ENCODE results near the gene MCM10. TPM values are rescaled to one million over a fixed set of nuclear protein-coding genes. Genes with fewer than 3 reads are reported as not detected.
A peak's percentile ranks its signal among the peaks of the same experiment; 100 is the strongest.

Gene MCM10
- total and polyA plus RNA-seq, 9 donors = 0.20 to 1.7 (median 0.53) TPM; not detected in 2

- H3K36me3 ChIP-seq = no peaks in the 10 kb centered on the region
- H3K27ac ChIP-seq = no peak overlapping the region
- WGBS, 3 donors = 82 to 94% (median 93%) methylated on average over 11 of the region's 11 CpGs
- no peak overlapping the region for H3K4me3 ChIP-seq
- peaks cover 5% of the 10 kb centered on the region for H3K4me1 ChIP-seq (ENCODE audit: insufficient read depth)
- H3K9me3 ChIP-seq = no peaks in the 10 kb centered on the region
- intact Hi-C loops (cut with DNase I) = no loop called here
- no peaks in the 10 kb centered on the region for H3K27me3 ChIP-seq
- TF ChIP-seq EP300 (IDR thresholded peaks at IDR 0.05) = no peak
- TF ChIP-seq POLR2A (IDR thresholded peaks at IDR 0.05) = no peak
- TF ChIP-seq CTCF (IDR thresholded peaks at IDR 0.05) = no peak
- DNase-seq = no peak
Measured at GRCh38 chr10:13224210-13224995, 63.0 kb downstream of the MCM10 start.

DNA sequence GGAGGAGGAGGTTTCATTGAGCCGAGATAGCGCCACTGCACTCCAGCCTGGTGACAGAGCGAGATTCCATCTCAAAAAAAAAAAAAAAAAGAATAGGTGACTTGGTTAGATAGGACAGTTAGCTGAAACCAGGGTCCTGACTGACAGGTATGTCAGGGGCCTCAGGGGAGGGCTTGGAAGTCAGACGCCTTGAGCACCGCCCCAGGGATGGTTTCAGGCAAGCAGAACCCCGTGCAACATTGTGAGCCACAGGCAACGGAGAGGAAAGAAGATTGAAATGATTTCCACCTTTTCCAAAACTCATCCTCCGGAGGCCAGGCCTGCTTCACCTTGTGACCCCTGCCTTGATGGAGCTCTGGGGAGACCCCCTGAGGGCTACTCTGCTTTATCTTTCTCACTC is 64.2 kb downstream of the MCM10 start:
- H3K36me3 ChIP-seq = no peaks in the 10 kb centered on the region
- 92 to 97% (median 96%) methylated on average over 8 of the region's 8 CpGs for WGBS, 3 donors
- intact Hi-C loops (cut with DNase I) = no loop called here
- H3K9me3 ChIP-seq = no peaks in the 10 kb centered on the region
- no peak for DNase-seq
- TF ChIP-seq CTCF (IDR thresholded peaks at IDR 0.05) (no peak), POLR2A (IDR thresholded peaks at IDR 0.05) (no peak), EP300 (IDR thresholded peaks at IDR 0.05) (no peak)
- no peak overlapping the region for H3K4me3 ChIP-seq
- no peaks in the 10 kb centered on the region for H3K27me3 ChIP-seq
- H3K4me1 ChIP-seq (ENCODE audit: insufficient read depth) = peaks cover 5% of the 10 kb centered on the region
- H3K27ac ChIP-seq = no peak overlapping the region

- DNase-seq = no peak
- H3K27ac ChIP-seq = peak overlapping the region in 1 of 2 donors; percentile 30
- no peak overlapping the region for H3K4me3 ChIP-seq
- TF ChIP-seq POLR2A (IDR thresholded peaks at IDR 0.05) = no peak
- TF ChIP-seq CTCF (IDR thresholded peaks at IDR 0.05) = no peak
- no peak for TF ChIP-seq EP300 (IDR thresholded peaks at IDR 0.05)
- H3K36me3 ChIP-seq = no peaks in the 10 kb centered on the region
- no peaks in the 10 kb centered on the region for H3K27me3 ChIP-seq
- H3K4me1 ChIP-seq (ENCODE audit: insufficient read depth) = peaks cover 5% of the 10 kb centered on the region
- WGBS, 3 donors = 54 to 77% (median 75%) methylated on average over 5 of the region's 5 CpGs
- intact Hi-C loops (cut with DNase I) = no loop called here
- H3K9me3 ChIP-seq = no peaks in the 10 kb centered on the region
Measured at GRCh38 chr10:13227031-13227430, 65.7 kb downstream of the MCM10 start.

- no peaks in the 10 kb centered on the region for H3K36me3 ChIP-seq
- H3K4me3 ChIP-seq = no peak overlapping the region
- TF ChIP-seq POLR2A (IDR thresholded peaks at IDR 0.05) = no peak
- H3K9me3 ChIP-seq = no peaks in the 10 kb centered on the region
- intact Hi-C loops (cut with DNase I) = no loop called here
- peaks cover 5% of the 10 kb centered on the region for H3K4me1 ChIP-seq (ENCODE audit: insufficient read depth)
- H3K27ac ChIP-seq = no peak overlapping the region
- no peak for DNase-seq
- H3K27me3 ChIP-seq = no peaks in the 10 kb centered on the region
- WGBS, 3 donors = 68 to 74% (median 71%) methylated on average over 9 of the region's 9 CpGs
Measured at GRCh38 chr10:13231190-13231589, 69.8 kb downstream of the MCM10 start.

DNA sequence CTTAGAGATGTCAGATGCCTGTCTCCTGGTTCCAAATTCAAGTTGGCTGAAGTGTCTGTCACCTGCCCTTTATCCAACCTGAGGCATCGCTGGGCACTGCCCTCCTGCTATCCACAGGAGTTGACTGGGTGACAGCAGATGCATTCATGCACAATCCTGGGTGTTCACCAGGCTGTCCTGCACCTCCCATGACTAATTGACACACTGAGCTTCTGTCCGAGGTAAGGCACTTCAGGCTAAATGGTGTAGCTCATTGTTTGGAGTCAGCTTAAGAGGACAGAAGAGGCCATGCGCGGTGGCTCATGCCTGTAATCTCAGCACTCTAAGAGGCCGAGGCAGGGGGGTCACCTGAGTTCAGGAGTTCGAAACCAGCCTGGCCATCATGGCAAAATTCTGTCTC is 70.5 kb downstream of the MCM10 start:
- TF ChIP-seq POLR2A (IDR thresholded peaks at IDR 0.05) (no peak), EP300 (IDR thresholded peaks at IDR 0.05) (no peak), CTCF (IDR thresholded peaks at IDR 0.05) (no peak)
- intact Hi-C loops (cut with DNase I) = no loop called here
- Histone ChIP-seq H3K4me3 (no peak overlapping the region), H3K9me3 (no peaks in the 10 kb centered on the region), H3K27ac (no peak overlapping the region), H3K4me1 (ENCODE audit: insufficient read depth) (peaks cover 1% of the 10 kb centered on the region), H3K36me3 (no peaks in the 10 kb centered on the region), H3K27me3 (no peaks in the 10 kb centered on the region)
- WGBS, 3 donors = 87 to 94% (median 90%) methylated on average over 6 of the region's 6 CpGs
- no peak for DNase-seq
